Stimulated activated CD4-positive, alpha-beta T cell treated with anti-CD3 and anti-CD28 coated beads, Interleukin-4, amount 100 ng/mL, for 24 hours (primary cell): ENCODE results near the gene MAT1A.
"Not testable (repeated sequence)": the region's sequence is repeated elsewhere in the genome, so short reads cannot be mapped to it uniquely, and the experiment has no call there.

ENCODE experiments used
- DNase-seq: peaks from one replicate; pipeline ENCODE4 v3.0.0-alpha.2; 2020

Gene MAT1A

GRCh38 chr10:80289451-80290287, at the start of gene MAT1A:
TSS of gene MAT1A (minus strand) at chr10:80289658. CDS start at chr10:80289423, 235 bp downstream.
- DNase-seq, result no peak

- no peak for DNase-seq
Observed at GRCh38 chr10:80333983-80334382, 44.5 kb upstream of the MAT1A start.

- no peak for DNase-seq
Observed at GRCh38 chr10:80324891-80325364, 35.5 kb upstream of the MAT1A start.

GRCh38 chr10:80324086-80324485, 34.6 kb upstream of the MAT1A start:
- no peak for DNase-seq

GRCh38 chr10:80323311-80323710, 33.9 kb upstream of the MAT1A start:
- no peak for DNase-seq

GRCh38 chr10:80322711-80323110, 33.3 kb upstream of the MAT1A start:
- DNase-seq, result no peak

GRCh38 chr10:80322158-80322557, 32.7 kb upstream of the MAT1A start:
- no peak for DNase-seq

GRCh38 chr10:80321183-80321582, 31.7 kb upstream of the MAT1A start:
- no peak for DNase-seq

- DNase-seq, result no peak
Observed at GRCh38 chr10:80320377-80320776, 30.9 kb upstream of the MAT1A start.

- DNase-seq, result no peak
Observed at GRCh38 chr10:80319725-80320290, 30.4 kb upstream of the MAT1A start.

- no peak for DNase-seq
Observed at GRCh38 chr10:80319318-80319717, 29.9 kb upstream of the MAT1A start.

- DNase-seq, result no peak
Observed at GRCh38 chr10:80318742-80319141, 29.3 kb upstream of the MAT1A start.

- no peak for DNase-seq
Observed at GRCh38 chr10:80315391-80315790, 25.9 kb upstream of the MAT1A start.

- DNase-seq, result no peak
Observed at GRCh38 chr10:80313523-80313922, 24.1 kb upstream of the MAT1A start.

- DNase-seq, result not testable (repeated sequence)
Observed at GRCh38 chr10:80305989-80306388, 16.5 kb upstream of the MAT1A start.

- DNase-seq, result no peak
Observed at GRCh38 chr10:80296942-80297341, 7.5 kb upstream of the MAT1A start.

GRCh38 chr10:80292607-80293239, 3.3 kb upstream of the MAT1A start:
- no peak for DNase-seq

GRCh38 chr10:80290474-80291220, 1.2 kb upstream of the MAT1A start:
- no peak for DNase-seq

- no peak for DNase-seq
Observed at GRCh38 chr10:80288849-80289248, 609 bp downstream of the MAT1A start.

- no peak for DNase-seq
Observed at GRCh38 chr10:80284522-80284921, 4.9 kb downstream of the MAT1A start.

GRCh38 chr10:80283536-80284199, 5.8 kb downstream of the MAT1A start:
- DNase-seq, result no peak

- no peak for DNase-seq
Observed at GRCh38 chr10:80283119-80283518, 6.3 kb downstream of the MAT1A start.
